ENCODE measurements around the gene TDRD10. TPM values are rescaled to one million over a fixed set of nuclear protein-coding genes. Genes with fewer than 3 reads are reported as not detected.

The TDRD10 gene
- total RNA-seq, 4 donors from 2014 or later = 2.3 to 5.0 (median 4.3) TPM

GRCh38 chr1:154552036-154552435 is 50.0 kb downstream of the TDRD10 start:
- H3K4me1 ChIP-seq = peaks cover 26 to 61% (median 41%) of the 10 kb centered on the region in 4 donors
- no peak overlapping the region for H3K4me3 ChIP-seq
- H3K27me3 ChIP-seq = no peaks in the 10 kb centered on the region
- H3K27ac ChIP-seq (replicated peaks in 1 of 4) = peak overlapping the region in 1 of 4 donors; percentile 33
- intact Hi-C loops (cut with DNase I) = loop anchor here (5.0 to 10.0 kb wide), 3 partner anchors 147 to 380 kb away; partner anchors contain the start of gene IL6R
- TF ChIP-seq POLR2AphosphoS5 (IDR thresholded peaks at IDR 0.05) (no peak), POLR2A (IDR thresholded peaks at IDR 0.05; ENCODE audit: low read depth) (no peak), EP300 (IDR thresholded peaks at IDR 0.05) (no peak), CTCF (IDR thresholded peaks at IDR 0.05) (no peak)
- H3K36me3 ChIP-seq = peaks cover 65 to 76% (median 72%) of the 10 kb centered on the region in 4 donors
- H3K9me3 ChIP-seq = no peaks in the 10 kb centered on the region
- WGBS = 82% methylated on average over 6 of the region's 6 CpGs
- no peak for DNase-seq (ENCODE audit: extremely low spot score)

DNA sequence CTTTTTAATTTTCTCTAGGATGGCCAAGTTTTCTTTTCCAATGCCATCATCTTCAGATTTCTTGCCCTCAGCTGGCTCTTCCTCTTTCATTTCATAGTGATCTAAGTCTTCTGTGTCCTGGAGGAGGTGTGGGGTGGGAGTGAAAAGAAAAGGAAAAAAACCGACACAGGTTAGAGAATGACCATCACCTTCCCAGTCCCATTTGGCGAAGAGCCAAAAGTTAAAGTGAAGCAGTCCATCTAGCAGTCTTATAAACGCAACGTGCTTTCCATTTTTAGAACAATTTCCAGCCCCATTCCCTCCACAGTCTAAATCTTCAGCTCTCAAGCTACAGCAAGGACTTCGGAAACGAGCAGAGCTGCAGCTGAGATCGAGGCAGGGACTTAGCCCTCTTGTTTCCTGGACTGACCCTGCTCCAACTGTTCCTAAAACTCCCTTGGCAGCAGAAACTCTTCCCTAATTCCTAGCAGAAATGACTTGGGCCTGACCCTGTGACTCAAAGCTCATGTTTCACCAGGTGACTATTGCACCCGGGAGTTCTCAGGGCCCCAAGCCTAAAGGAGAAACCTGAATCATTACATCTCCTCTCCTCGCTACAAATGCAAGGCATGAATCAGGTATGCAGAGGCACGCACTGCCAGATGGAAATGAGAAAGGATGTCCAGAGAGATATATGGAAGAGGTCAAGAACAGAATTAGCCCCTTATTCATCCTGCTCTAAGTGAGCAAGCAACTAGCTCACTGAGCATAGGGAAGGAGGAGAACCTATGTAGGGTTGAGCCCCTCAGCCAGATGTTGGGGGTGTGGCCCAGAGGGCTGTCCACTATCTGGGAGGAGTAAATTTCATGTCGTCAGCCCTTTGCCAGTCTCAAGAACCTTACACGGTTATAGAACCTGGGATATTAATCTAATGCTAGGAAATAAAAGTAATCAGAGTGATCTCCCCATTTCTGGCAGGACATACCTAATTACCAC is 51.3 kb downstream of the TDRD10 start:
- Histone ChIP-seq H3K4me1 (peaks cover 30 to 68% (median 48%) of the 10 kb centered on the region in 4 donors), H3K4me3 (no peak overlapping the region), H3K27me3 (no peaks in the 10 kb centered on the region), H3K36me3 (peaks cover 65 to 76% (median 72%) of the 10 kb centered on the region in 4 donors), H3K27ac (replicated peaks in 1 of 4) (peak overlapping the region in 3 of 4 donors; percentile 8 to 33 (median 20)), H3K9me3 (no peaks in the 10 kb centered on the region)
- intact Hi-C loops (cut with DNase I) = loop anchor here (5.0 to 10.0 kb wide), 3 partner anchors 149 to 379 kb away; partner anchors contain the start of gene IL6R
- DNase-seq (ENCODE audit: extremely low spot score) = no peak
- no peak for TF ChIP-seq CTCF (IDR thresholded peaks at IDR 0.05)
- TF ChIP-seq POLR2AphosphoS5 (IDR thresholded peaks at IDR 0.05) = no peak
- TF ChIP-seq EP300 (IDR thresholded peaks at IDR 0.05) = no peak
- TF ChIP-seq POLR2A (IDR thresholded peaks at IDR 0.05; ENCODE audit: low read depth) = no peak
- WGBS = 44% methylated on average over 12 of the region's 12 CpGs

DNA sequence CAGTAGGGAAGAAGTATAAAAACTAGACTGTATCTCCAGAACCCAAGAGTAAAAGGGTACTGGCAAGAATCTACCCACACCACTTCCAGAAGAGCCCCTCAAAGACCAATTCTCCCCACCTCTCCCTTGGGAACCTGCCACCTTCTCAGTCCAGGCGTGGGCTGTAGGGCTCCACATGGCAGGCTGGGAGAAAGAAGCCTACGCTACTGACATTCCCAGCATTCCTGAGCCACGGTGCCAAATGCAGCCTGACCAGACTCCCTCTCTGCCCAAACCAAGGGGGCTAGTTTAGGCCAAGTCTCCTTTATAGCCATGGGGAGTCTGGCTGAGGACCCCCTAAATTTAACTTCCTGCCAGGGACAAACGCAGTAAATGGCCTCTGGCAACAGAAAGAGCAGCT is 54.4 kb downstream of the TDRD10 start:
- Histone ChIP-seq H3K4me3 (peak overlapping the region; percentile 84 to 99 (median 92)), H3K9me3 (no peaks in the 10 kb centered on the region), H3K36me3 (peaks cover 41 to 46% (median 45%) of the 10 kb centered on the region in 4 donors), H3K4me1 (peaks cover 24 to 67% (median 55%) of the 10 kb centered on the region in 4 donors), H3K27me3 (no peaks in the 10 kb centered on the region), H3K27ac (replicated peaks in 1 of 4) (peak overlapping the region; percentile 92 to 96 (median 96))
- TF ChIP-seq CTCF (IDR thresholded peaks at IDR 0.05) = no peak
- no peak for TF ChIP-seq POLR2A (IDR thresholded peaks at IDR 0.05; ENCODE audit: low read depth)
- TF ChIP-seq POLR2AphosphoS5 (IDR thresholded peaks at IDR 0.05) = no peak
- TF ChIP-seq EP300 (IDR thresholded peaks at IDR 0.05) = no peak
- no CpG with 5 or more reads among the region's 4 CpGs for WGBS
- no peak for DNase-seq (ENCODE audit: extremely low spot score)
- intact Hi-C loops (cut with DNase I) = loop anchor here (5.0 to 10.0 kb wide), 3 partner anchors 56 to 202 kb away; partner anchors contain the start of gene IL6R

GRCh38 chr1:154557248-154557938 is 55.4 kb downstream of the TDRD10 start:
- WGBS = 18% methylated on average over 6 of the region's 7 CpGs
- intact Hi-C loops (cut with DNase I) = loop anchor here (5.0 to 10.0 kb wide), 3 partner anchors 55 to 203 kb away; partner anchors contain the start of gene IL6R
- DNase-seq (ENCODE audit: extremely low spot score) = no peak
- Histone ChIP-seq H3K4me3 (peak overlapping the region; percentile 84 to 99 (median 92)), H3K9me3 (no peaks in the 10 kb centered on the region), H3K4me1 (peaks cover 24 to 65% (median 55%) of the 10 kb centered on the region in 4 donors), H3K36me3 (peaks cover 32 to 36% (median 35%) of the 10 kb centered on the region in 4 donors), H3K27ac (replicated peaks in 1 of 4) (peak overlapping the region; percentile 92 to 96 (median 96)), H3K27me3 (no peaks in the 10 kb centered on the region)
- TF ChIP-seq POLR2AphosphoS5 (IDR thresholded peaks at IDR 0.05) (no peak), CTCF (IDR thresholded peaks at IDR 0.05) (no peak), EP300 (IDR thresholded peaks at IDR 0.05) (no peak), POLR2A (IDR thresholded peaks at IDR 0.05; ENCODE audit: low read depth) (no peak)

Data from esophagus muscularis mucosa (tissue), 4 donors.